OCI-LY1 (cell line): Measurements from ENCODE around the gene ZDHHC20.

Source experiments
- H2AFZ ChIP-seq: fragments of 200-600 bp; sonication (generic), shearing (Covaris generic); 2 replicates; pipeline ENCODE4 v1.6.0; 2014; ENCODE audit warnings: antibody characterized with exemption, mild to moderate bottlenecking, low read length
- H3F3A ChIP-seq: fragments of 200-600 bp; sonication (generic), shearing (Covaris generic); 2 replicates; pipeline ENCODE4 v1.6.0; 2014; ENCODE audit warnings: mild to moderate bottlenecking, antibody characterized with exemption, low read length, moderate library complexity; ENCODE audit not compliant: insufficient read depth
- H3K27ac ChIP-seq: fragments of 200-600 bp; sonication (generic); 2 replicates; pipeline ENCODE4 v1.5.1; 2014; ENCODE audit warnings: low read length, mixed run types, mild to moderate bottlenecking, low read depth; ENCODE audit not compliant: poor library complexity, severe bottlenecking
- H3K27me3 ChIP-seq: fragments of 200-600 bp; sonication (generic); 2 replicates; pipeline ENCODE4 v1.6.0; 2014; ENCODE audit warnings: antibody characterized with exemption, mild to moderate bottlenecking, low read length, moderate library complexity; ENCODE audit not compliant: insufficient read depth
- H3K36me3 ChIP-seq: fragments of 200-600 bp; sonication (generic); 2 replicates; pipeline ENCODE4 v1.6.1; 2014; ENCODE audit warnings: mild to moderate bottlenecking, antibody characterized with exemption, low read length, moderate library complexity, mixed read lengths; ENCODE audit not compliant: insufficient read depth
- H3K4me1 ChIP-seq: fragments of 200-600 bp; sonication (generic); 2 replicates; pipeline ENCODE4 v1.5.1; 2014; ENCODE audit warnings: mild to moderate bottlenecking, low read length, moderate library complexity; ENCODE audit not compliant: insufficient read depth, severe bottlenecking
- H3K4me2 ChIP-seq: fragments of 200-600 bp; sonication (generic), shearing (Covaris generic); 2 replicates; pipeline ENCODE4 v1.6.1; 2014; ENCODE audit warnings: low read length
- H3K4me3 ChIP-seq: fragments of 200-600 bp; sonication (generic); 2 replicates; pipeline ENCODE4 v1.5.1; 2014; ENCODE audit warnings: low read length, low read depth, mild to moderate bottlenecking, mixed read lengths; ENCODE audit not compliant: poor library complexity, severe bottlenecking
- H3K79me2 ChIP-seq: fragments of 200-600 bp; shearing (Covaris generic); 2 replicates; pipeline ENCODE4 v1.6.1; 2016; ENCODE audit warnings: mixed run types, low read length, mixed read lengths; ENCODE audit not compliant: insufficient read depth
- H3K9ac ChIP-seq: fragments of 200-600 bp; sonication (generic), shearing (Covaris generic); 2 replicates; pipeline ENCODE4 v1.6.1; 2014; ENCODE audit warnings: mild to moderate bottlenecking, low read length, mixed read lengths
- H3K9me2 ChIP-seq: fragments of 200-600 bp; sonication (generic), shearing (Covaris generic); 2 replicates; pipeline ENCODE4 v1.6.1; 2014; ENCODE audit warnings: low read depth, mild to moderate bottlenecking, low read length, mixed read lengths
- H3K9me3 ChIP-seq: fragments of 200-600 bp; shearing (Covaris generic); 2 replicates; pipeline ENCODE4 v1.6.1; 2014; ENCODE audit warnings: low read length, mixed read lengths
- H4K20me1 ChIP-seq: fragments of 200-600 bp; sonication (generic), shearing (Covaris generic); 2 replicates; pipeline ENCODE4 v1.6.0; 2016; ENCODE audit warnings: mild to moderate bottlenecking, low read length; ENCODE audit not compliant: insufficient read depth
- EZH2 ChIP-seq: fragments of 200-600 bp; sonication (generic), shearing (Covaris generic); IDR thresholded peaks from 2 replicates; pipeline ENCODE4 v1.8.0; 2017; ENCODE audit warnings: borderline replicate concordance, mixed run types, mild to moderate bottlenecking, antibody characterized with exemption, low read length, moderate library complexity, mixed read lengths
- TF ChIP-seq, protein P1 (sequence below): fragments of 200-600 bp; sonication (generic), shearing (Covaris generic); IDR thresholded peaks from 2 replicates; pipeline ENCODE4 v1.5.1; 2017; ENCODE audit warnings: mild to moderate bottlenecking, antibody characterized with exemption, low read length, moderate library complexity, mixed read lengths

Gene ZDHHC20

DNA sequence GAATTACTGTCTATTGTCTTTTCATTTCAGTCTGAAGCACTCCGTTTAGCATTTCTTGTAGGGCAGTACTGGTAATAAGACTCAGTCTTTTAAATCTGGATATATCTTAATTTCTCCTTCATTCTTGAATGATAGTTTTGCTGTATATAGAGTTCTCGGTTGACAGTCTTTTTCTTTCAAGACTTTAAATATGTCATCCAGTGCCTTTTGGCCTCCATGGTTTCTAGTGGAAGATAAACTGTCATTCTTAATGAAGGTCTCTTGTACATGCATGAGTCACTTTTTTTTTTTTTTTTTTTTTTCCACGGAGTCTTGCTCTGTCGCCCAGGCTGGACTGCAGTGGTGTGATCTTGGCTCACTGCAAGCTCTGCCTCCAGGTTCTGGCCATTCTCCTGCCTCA, 27.2 kb upstream of the ZDHHC20 start:
- H3K9ac ChIP-seq: no peak overlapping the region
- TF ChIP-seq, protein P1, sequence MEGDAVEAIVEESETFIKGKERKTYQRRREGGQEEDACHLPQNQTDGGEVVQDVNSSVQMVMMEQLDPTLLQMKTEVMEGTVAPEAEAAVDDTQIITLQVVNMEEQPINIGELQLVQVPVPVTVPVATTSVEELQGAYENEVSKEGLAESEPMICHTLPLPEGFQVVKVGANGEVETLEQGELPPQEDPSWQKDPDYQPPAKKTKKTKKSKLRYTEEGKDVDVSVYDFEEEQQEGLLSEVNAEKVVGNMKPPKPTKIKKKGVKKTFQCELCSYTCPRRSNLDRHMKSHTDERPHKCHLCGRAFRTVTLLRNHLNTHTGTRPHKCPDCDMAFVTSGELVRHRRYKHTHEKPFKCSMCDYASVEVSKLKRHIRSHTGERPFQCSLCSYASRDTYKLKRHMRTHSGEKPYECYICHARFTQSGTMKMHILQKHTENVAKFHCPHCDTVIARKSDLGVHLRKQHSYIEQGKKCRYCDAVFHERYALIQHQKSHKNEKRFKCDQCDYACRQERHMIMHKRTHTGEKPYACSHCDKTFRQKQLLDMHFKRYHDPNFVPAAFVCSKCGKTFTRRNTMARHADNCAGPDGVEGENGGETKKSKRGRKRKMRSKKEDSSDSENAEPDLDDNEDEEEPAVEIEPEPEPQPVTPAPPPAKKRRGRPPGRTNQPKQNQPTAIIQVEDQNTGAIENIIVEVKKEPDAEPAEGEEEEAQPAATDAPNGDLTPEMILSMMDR: no peak
- no peaks in the 10 kb centered on the region for H3K4me1 ChIP-seq
- H3K79me2 ChIP-seq: no peaks in the 10 kb centered on the region
- H3K4me2 ChIP-seq: no peak overlapping the region
- no peak overlapping the region for H2AFZ ChIP-seq
- H4K20me1 ChIP-seq: no peaks in the 10 kb centered on the region
- no peaks in the 10 kb centered on the region for H3K27me3 ChIP-seq
- H3K27ac ChIP-seq: no peak overlapping the region
- no peaks in the 10 kb centered on the region for H3K36me3 ChIP-seq
- peaks cover 2% of the 10 kb centered on the region; the same call in 1 of the 2 replicates for H3K9me3 ChIP-seq
- no peak overlapping the region for H3K4me3 ChIP-seq
- H3K9me2 ChIP-seq: no peaks in the 10 kb centered on the region
- no peaks in the 10 kb centered on the region for H3F3A ChIP-seq

GRCh38 chr13:21483748-21484147, 24.6 kb upstream of the ZDHHC20 start:
- Histone ChIP-seq H4K20me1 (no peaks in the 10 kb centered on the region), H3K4me1 (no peaks in the 10 kb centered on the region), H3F3A (no peaks in the 10 kb centered on the region), H3K9me2 (no peaks in the 10 kb centered on the region), H3K9ac (no peak overlapping the region), H3K27ac (no peak overlapping the region), H3K36me3 (no peaks in the 10 kb centered on the region), H3K4me2 (no peak overlapping the region), H3K4me3 (no peak overlapping the region), H3K79me2 (no peaks in the 10 kb centered on the region), H3K9me3 (peaks cover 2% of the 10 kb centered on the region; the same call in 1 of the 2 replicates), H3K27me3 (no peaks in the 10 kb centered on the region), H2AFZ (no peak overlapping the region)
- TF ChIP-seq, protein P1: no peak
- TF ChIP-seq EZH2: no peak

DNA sequence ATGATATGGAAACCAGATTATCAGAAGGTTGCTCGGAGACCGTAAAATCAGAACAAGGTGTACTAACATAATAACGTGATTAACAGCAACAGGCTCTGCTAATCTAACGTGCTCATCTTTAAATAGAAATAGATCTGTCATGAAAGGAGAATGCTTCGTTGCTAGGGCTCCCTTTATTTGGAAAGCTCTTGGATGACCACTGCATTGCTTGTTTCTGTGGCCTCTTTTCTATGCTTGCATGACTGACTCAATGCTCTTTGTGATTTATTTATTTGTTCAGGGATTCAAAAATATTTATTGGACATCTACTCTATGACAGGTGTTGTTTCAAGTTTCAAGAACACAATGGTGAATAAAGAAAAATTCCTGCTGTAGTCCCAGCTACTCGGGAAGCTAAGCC, 22.3 kb upstream of the ZDHHC20 start:
- Histone ChIP-seq H3K27me3 (no peaks in the 10 kb centered on the region), H3K4me1 (peaks cover 5% of the 10 kb centered on the region), H4K20me1 (no peaks in the 10 kb centered on the region), H3K36me3 (no peaks in the 10 kb centered on the region), H2AFZ (no peak overlapping the region), H3K4me2 (no peak overlapping the region), H3F3A (no peaks in the 10 kb centered on the region), H3K9me3 (peaks cover 2% of the 10 kb centered on the region; the same call in 1 of the 2 replicates), H3K27ac (no peak overlapping the region), H3K9ac (no peak overlapping the region), H3K79me2 (no peaks in the 10 kb centered on the region), H3K4me3 (no peak overlapping the region), H3K9me2 (no peaks in the 10 kb centered on the region)
- TF ChIP-seq EZH2: no peak
- TF ChIP-seq, protein P1: no peak
